IPS DF 4.7 (cell line): ENCODE data around the gene KCNAB2.

Source experiments
- DNase-seq: peaks from one replicate; pipeline ENCODE4 v3.0.0-alpha.2; 2013; ENCODE audit warnings: low spot score; ENCODE audit errors: extremely low read depth

KCNAB2 gene

DNA sequence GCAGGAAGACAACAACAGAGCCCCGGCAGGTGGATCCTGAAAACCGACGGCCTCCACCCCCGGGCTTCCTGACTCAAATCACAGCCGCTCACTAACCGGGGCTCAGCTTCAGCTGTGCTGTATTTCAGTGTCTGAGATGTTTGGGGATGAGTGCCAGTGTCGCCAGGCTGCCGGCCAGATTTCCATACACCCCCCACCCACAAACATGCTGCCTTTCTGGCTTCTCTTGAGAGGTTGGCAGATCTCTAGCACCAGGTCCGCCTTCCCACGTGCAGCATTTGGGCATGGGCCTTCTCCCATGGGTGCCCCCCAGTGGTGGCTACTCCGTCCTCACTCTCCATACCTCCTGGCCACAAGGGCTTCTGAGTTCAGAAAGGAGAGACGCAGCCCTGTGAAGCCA is 34.8 kb downstream of the KCNAB2 start:
- DNase-seq = no peak

DNA sequence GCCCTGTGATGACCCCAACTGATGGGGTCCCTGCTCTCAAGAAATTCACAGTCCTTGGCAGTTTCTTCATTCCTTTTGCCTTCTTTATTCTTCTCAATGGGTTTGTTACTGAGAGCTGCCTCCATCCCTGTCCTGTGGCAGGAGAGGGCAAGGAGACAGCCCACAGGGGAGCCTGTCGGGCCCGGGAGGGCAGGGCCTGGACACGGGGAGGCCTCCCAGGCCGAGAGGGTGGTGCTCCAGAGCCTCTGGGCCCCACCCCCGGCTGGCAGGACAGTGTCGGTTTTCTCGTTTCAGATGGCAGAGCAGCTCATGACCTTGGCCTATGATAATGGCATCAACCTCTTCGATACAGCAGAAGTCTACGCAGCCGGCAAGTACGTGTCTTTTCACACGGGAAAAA is 36.2 kb downstream of the KCNAB2 start:
- DNase-seq = no peak

DNA sequence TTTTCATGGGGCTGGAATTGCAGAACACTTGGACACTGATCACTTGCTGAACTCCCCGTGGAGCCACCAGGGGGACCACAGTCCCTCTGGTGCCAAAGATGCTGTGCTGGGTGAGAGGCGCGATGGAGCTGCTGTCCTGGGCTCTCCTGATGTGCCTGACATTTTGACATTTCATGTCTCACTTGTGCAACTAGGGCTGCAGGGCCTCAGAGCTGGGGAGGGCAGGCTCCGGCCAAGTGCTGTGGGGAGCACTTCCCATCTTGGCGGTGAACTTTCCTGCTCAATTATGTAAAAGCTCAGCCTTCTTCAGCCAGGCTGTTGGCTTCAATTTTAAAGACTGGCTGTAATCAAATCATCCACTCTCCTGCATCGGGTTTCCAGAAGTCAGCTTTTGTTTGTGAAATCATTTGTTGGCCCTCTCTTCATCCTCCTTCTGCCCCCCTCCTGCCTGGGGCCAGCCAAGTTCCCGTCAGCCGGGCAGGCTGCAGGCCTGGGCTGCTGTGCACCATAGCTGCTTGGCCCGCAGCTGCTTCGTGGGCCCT is 36.8 kb downstream of the KCNAB2 start:
- no peak for DNase-seq

- DNase-seq = no peak
These were observed 37.7 kb downstream of the KCNAB2 start for GRCh38 chr1:6083385-6083784.

DNA sequence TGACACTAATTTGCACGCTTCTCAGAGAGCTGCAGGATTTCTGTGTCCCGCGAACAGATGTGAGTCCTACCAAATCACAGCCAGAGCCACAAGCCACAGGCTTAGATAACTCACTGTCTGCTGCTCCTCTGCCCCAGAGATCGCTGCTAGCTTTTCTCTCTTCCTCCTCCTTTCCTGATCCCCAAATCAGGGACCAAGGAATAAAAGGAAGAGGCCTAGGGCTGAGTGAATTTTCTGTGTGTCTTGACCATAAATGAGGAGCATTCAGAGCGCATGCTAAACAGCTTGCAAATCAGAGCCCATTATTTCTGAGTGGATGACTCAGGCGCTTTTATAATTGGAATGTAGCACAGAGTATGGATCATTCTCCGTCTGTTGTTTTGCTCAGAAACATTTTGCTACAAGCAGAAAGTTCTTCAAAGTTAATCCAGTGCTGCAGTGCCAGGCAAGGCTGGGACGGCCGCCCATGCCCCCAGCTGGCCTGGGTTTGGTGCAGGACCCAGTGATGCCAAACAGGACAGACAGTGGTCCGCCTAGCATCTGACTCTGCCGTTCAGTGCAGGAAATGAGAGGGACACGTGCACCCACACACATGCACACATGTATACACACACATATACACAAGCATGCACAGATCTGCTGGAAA is 38.2 kb downstream of the KCNAB2 start:
- DNase-seq = no peak

DNA sequence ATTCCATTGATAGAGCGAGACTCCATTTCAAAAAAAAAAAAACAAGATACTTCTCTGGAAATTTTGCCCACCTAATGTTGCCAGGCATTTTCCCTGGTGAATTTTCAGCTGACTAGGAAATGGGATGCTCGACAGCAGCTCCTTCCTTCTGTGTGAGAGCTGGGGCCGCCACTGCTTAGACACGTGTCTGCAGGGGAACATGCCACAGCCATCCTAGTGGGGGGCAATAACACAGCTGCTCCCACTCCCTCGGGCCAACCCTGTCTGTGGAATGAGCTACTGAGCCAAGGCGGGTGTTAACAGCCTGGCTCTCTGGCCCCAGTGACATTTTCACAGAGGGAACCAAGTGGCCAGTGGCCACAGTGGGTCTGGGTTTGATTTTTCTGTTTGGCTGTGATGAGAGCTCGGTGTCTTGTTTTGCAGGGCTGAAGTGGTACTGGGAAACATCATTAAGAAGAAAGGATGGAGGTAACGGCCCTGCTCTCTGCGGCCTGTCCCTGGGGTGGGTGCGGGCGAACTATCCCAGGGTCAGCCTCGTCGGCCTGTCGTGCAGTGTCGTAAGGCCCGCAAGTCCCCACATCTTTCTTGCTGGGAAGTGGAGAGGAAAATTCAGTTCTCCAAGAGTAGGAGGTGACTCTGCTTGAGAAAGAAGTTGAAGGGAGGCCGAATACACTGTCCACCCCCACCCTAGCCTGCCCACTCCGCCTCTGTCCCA is 39.2 kb downstream of the KCNAB2 start:
- DNase-seq = no peak

DNA sequence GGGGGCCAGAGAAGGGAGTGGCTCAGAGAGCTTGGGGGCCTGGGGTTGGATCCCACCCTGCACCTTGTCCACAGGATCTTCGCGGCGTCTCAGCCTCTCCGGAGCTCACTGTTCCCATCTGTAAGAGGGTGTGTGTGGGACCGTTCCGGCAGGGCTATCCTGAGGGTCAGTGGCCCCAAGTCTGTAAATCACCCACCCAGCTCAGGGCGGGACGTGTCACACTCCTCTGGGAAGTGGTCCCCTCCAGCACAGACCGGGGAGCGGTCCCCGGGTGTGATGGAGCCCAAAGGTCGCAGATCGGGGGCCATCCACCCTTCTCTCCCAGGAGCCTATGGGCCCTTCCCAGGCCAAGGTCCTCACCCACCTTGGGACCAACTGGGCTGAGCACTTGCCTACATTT is 40.0 kb downstream of the KCNAB2 start:
- no peak for DNase-seq

DNA sequence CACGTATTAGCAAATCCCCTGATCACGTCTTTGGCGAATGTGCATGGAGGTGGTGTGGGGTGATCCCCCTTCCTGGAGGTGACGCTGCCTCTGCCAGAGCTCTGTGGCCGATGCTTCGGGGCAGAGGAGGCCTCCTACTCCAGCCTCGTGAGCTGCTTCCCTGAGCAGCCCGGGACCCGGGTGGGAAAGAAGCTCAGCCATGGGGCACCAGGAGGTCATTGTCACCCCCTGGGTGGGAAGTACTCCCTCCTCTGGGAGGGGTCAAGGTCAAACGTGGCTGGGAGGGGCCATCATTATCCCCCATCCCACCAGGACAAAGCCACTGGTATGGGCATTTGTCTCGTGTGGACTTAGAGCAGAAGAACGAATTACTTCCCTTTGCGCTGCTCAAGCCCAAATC is 40.7 kb downstream of the KCNAB2 start:
- no peak for DNase-seq

DNA sequence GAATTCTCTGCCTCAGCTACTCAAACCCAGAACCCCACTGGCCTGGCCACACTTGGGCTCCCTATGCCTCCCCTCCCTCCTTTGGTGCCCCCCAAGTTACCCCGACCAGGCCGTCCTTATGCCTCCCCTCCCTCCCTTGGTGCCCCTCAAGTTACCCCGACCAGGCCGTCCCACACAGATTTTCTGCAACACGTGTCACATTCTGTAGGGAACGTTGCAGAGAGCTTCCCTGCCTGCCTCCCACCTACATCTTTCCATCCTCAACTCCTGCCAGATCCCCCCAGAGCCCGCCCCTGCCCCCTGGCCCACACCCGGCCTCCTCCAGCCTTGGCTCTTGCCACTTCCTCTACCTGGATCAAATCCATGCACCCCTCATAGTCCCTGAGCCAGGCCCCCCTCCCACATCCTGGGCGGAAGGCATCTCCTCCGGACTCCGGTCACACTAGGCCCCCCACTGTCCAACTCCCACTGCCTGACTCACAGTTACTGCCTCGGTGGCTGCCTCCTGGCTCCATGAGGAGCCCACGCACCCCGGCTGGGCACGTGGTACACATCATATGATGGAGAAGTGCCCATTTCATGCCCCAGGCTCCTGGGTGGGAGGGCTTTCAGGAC is 41.2 kb downstream of the KCNAB2 start:
- no peak for DNase-seq

- no peak for DNase-seq
These were observed 41.7 kb downstream of the KCNAB2 start for GRCh38 chr1:6087377-6087772.

DNA sequence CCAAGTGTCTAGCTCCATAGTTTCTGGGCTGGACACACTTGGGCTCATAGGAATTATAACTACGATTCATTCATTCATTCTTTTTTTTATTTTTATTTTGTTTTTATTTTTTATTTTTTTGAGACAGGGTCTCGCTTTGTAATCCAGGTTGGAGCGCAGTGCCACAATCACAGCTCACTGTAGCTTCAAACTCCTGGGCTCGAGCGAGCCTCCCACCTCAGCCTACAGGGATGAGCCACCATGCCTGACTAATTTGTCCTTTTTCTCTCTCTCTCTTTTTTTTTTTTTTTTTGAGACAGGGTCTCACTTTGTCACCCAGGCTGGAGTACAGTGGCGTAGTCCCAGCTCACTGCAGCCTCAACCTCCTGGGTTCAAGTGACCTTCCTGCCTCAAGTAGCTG is 42.3 kb downstream of the KCNAB2 start:
- DNase-seq = no peak

DNA sequence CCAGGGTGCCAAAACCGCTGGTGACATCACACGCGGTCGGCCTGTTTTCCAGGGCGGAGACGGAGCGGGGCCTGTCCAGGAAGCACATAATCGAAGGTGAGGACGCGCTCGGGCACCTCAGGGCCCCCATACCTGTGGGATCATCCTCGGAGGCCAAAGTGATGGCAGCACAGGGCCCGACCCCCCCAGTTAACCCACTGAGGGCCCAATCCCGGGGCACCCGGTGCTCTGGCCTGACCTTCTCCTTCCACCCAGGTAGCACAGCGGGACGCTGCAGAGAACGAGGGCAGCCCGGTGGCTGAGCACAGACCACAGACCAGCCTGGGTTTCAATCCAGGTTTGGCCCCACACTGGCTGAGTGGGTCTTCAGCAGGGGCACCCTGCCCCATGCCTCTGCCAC is 43.3 kb downstream of the KCNAB2 start:
- DNase-seq = no peak

GRCh38 chr1:6090288-6090687 is 44.6 kb downstream of the KCNAB2 start:
- DNase-seq = no peak

DNA sequence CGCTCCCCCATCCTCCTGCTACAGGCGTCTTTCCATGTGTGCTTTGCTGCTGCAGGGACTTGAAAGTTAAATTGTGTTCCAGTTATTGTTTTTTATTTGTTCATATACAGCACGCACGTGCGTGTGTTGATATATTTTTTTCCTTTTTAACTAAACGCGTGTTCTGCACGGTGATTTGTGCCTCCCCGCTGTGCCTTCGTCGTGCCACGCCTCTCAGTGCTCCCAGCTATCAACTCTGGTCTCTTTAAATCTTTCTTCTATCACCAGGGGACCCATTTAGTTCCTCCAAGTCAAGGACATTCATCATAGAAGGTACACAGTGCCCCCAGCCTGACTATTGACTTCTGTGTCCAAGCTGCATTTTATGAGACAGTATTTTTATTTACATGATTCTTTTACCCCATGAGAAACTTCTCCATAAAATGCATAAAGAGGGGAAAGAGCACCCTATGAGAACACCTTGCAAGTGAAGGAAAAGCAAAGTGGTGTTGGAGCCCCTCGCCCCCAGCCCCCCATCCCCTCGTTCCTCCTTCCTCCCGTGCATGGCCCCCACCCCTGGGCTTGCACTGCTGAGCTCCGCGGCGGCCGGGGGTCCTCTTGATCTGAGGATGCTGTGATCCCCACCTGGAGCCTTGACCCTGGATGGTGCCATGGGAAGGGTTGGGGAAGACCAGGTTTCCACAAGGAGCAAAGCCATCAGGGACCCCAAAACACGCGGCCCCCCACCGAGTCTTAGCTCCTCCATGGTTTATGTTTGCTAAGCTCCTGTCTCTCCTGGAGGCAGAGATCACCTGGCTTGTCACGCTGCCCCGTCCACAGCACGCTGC is 45.5 kb downstream of the KCNAB2 start:
- DNase-seq = no peak

DNA sequence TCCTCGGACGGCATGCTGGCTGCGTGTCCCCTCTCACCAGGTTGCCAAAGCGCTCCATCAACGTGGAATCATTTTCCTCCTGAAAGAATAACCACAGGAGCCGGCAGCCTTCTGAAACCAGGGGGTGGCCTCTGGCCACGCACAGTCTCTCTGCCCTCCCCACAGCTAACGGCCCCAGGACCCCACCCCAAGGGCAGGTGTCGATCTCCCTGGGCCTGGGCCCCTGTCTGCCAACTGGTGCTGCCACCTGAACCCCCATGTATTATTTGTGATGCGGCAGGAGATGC is 46.1 kb downstream of the KCNAB2 start:
- no peak for DNase-seq

DNA sequence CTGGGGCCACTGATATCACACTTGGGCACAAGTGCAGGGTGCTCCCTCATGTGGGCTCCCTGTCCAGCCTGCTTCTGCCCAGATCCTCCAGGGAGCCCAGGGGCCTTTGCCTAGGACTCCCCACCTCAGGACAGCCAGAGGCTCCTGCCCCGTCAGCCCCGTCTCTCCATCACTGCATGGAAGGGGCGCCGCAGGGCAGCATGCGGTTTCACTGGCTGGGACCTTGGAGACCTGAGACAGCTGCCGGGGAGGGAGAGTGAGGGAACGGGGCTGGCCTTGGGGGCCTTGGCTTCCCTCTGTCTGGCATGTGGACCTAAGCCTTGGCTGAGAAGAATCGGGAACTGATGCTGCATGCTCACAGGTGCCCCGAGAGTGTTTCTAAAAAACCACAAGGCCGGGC is 46.5 kb downstream of the KCNAB2 start:
- no peak for DNase-seq

DNA sequence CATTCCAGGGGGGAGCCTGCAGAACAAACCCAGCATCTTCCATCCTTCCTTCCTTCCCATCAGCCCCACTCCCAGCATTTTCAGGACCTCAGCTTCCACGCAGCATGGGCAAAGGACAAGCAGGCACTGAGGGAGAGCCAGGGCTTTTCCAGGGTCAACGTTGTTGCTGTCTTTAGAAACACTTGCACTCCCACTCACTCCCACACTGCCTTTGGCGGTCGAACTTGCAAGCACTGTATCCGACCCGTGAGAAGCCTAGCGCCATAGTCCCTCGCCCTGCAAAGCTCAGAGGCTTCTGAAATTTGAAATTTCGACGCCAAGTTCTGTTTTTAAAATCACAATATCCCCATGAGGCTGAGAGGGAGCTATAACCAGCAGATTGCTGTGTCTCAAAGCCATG is 47.4 kb downstream of the KCNAB2 start:
- DNase-seq = no peak

DNA sequence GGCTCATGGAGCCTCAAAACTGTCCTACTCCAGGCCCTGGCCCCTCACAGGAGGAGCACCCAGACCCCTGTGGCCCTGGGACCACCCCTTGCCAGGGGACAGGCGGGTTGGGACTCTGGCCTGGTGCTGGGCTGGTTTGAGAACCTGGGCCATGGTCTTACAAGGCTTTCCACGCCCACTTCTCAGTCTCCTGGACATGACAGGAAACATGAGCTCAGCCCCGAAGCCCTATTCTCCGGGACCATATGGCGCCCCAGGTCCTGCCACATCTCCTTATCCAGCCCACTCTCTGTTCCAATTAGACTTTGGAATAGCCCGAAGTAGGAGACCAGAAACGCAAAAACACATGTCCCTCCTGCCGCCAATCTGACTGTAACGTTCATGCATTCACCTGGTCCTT is 47.9 kb downstream of the KCNAB2 start:
- no peak for DNase-seq

DNA sequence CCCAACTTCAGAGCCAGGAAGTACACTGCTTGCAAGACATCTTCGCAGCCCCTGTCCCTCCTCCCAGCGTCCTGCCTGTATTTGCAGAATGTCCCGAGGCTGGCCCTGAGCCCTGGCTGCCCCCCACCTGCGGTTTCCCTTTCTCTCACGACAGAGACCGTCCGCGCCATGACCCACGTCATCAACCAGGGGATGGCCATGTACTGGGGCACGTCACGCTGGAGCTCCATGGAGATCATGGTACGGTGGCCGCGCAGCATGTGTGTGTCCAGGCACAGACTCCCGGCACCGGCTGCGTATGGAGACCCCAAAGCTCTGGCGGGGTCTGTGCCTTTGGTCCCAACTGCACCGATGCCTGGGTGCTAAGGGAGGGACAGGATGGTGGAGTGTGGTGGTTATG is 48.6 kb downstream of the KCNAB2 start:
- DNase-seq = no peak

GRCh38 chr1:6094801-6095505 is 49.3 kb downstream of the KCNAB2 start:
- no peak for DNase-seq

GRCh38 chr1:6095511-6096242 is 50.0 kb downstream of the KCNAB2 start:
- no peak for DNase-seq
